GM18517 (cell line): ENCODE measurements around the gene SLC22A1.

Source experiments
- ATAC-seq: cut with Tn5 transposase; IDR thresholded peaks from one replicate; pipeline ENCODE4 v1.9.1; 2021; ENCODE audit warnings: mild to moderate bottlenecking, moderate library complexity; ENCODE audit not compliant: unreplicated experiment

Gene SLC22A1

DNA sequence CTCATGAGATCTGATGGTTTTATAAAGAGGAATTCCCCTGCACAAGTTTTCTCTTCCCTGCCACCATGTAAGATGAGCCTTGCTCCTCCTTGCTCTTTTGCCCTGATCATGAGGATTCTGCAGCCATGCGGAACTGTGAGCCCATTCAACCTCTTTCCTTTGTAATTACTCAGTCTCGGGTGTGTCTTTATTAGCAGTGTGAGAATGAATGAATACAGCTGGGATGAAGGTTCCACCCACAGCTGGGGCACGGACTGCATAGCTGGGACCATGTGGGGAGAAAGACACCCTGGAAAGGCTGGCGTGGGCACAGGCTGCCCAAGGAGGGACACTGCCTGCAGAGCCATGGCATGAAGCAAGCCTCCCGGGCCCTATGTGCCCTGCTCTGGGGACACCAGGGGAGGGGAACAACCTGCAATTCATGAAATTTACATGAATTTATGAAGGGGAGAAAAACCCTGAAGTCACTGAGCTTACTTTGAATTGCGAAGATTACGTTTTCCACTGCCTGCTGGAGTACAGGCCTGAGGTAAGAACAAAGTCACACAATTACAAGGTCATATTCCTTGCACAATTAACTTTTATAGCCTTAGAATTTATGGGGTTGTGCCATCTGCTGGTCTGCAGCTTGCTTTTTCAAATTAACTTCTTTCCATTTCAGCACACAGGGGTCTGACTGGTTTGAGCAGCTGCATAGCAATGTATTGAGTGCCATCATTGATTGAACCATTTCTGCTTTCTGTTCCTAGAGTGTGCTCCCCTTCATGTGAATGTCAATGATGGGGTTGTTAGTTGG lies 46.2 kb downstream of the SLC22A1 start:
- ATAC-seq = no peak

DNA sequence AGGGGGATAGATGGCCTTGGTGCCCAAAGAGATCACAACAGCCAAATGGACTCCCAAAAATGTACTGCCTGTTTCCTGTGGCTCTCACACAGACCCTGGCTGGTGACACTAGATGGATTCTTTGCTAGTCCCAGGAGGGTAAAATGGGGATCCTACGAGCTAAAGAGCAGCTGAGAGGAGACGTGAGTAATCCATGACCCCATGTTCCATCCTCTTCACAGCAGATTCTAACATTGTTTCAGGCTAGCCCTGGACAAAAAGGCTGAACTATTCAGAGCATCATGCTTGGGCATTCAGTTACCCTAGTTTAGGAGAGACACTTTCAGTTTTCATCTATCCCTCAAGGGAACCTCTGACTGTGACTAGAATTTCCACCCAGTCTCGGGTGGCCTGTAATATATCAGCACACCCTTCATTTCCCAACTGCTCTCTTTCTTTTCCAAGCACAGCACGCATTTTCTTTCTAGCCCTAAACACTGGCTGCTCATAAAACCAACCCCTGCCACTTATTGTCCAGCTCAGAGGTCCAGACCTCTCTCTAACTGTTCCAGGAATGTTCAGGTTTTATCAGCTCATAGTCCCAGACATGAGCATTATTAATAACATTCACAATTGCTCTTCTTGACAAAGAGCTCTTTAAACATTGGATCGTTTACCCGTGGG lies 48.5 kb downstream of the SLC22A1 start:
- ATAC-seq = no peak

DNA sequence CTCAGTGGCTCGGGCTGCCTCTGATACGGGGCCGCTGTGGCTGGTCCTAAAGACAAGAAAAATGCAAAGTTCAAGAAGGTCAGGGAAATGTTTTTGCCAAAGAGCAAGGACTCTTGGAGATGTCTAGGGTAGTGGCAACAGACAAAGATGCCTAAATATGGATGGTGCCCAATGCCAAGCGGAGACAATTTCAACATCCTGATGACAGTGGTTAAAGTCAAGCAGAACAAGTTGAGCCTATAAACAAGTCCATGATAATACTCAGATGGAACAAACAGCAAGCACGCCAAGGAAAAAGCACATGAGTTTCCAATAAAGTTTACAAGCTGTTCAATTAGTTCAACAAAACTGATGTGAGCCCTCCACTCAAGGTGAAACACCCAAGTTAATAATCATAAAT lies 51.1 kb downstream of the SLC22A1 start:
- no peak for ATAC-seq

DNA sequence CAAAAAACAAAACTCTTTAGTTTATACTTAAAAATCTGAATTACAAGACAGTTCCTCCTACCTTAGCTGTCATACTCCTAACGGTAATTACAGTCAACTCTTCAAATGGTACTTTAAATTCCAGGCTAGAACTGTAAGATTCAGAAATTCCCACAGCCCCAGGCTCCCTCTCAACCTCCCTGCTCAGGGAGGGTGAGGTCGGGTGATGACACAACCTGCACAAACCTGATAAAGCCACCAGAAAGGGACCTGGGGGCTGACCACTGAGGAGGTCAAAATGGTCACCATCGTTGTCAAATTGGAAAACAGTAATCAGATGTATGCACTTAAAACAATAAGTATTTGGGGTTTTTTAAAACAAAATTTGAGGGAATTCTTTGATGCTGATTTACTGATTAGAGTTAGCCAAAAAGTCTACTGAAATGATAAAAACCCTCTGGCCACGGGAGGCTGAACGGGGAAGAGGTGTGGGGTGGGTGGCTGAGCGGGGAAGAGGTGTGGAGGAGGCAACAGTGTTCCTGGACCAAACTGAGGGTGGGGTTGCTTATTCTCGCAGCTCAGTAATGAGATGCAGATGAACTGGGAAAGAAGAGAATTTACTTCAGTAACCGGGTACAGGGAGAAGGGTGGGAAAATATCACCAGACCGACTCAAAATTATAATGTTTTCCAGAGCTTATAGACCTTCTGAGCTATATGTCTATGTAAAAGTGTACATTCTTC lies 52.4 kb downstream of the SLC22A1 start:
- ATAC-seq = no peak

DNA sequence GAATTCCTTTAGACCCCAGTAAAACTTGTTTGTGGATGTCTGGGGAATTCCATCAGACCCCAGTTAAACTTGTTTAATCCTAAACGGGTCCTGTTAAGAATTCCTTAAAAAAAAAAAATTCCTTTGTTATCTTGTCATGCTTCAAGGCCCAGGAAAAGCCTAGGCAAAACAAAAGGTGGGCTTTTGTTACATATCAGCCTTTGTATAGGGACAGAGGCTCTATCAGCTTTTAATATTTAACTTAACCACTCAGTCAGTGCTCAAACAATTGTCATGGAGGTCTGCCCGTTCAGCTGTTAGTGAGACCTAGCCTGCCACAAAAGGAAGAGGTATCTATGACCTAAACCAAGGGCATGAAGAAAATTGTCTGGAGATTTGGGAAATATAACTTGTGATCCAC lies 53.1 kb downstream of the SLC22A1 start:
- ATAC-seq = no peak

DNA sequence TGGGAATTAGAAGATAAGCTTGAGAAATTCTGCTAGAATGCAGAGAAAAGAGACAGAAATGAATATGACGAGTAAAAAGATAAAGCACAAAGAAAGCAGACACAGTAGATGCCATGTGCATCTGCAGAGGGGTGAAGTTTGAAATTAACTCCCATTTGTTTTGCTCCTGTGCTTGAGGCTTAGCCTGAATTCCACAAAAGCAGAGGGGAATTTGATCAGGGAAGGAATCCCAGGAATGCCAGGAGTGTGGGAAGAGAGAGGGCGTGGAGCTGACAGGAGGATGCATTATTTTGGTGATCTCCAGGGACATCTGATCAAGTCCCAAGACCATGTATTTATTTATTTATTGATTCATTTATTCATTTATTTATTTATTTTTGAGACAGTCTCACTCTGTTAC lies 55.6 kb downstream of the SLC22A1 start:
- ATAC-seq = no peak

DNA sequence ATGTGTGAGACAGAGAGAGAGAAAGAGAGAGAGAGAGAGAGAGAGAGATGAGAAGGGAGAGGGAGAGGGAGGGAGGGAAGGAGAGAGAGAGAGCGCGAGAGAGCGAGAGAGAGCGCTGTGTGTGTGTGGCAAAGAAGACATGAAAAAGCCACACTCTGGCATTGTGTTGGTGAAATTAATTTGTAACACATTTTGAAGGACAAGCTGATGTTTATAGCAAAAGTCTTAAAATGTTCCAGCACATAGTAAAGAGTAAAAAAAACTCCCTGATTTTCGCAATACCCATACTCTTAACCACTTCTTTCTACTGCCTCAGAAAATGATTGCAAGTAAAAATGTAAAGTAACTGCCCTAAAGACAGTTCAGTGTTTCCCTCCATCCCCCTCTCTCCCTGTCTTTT lies 56.7 kb downstream of the SLC22A1 start:
- ATAC-seq = no peak

DNA sequence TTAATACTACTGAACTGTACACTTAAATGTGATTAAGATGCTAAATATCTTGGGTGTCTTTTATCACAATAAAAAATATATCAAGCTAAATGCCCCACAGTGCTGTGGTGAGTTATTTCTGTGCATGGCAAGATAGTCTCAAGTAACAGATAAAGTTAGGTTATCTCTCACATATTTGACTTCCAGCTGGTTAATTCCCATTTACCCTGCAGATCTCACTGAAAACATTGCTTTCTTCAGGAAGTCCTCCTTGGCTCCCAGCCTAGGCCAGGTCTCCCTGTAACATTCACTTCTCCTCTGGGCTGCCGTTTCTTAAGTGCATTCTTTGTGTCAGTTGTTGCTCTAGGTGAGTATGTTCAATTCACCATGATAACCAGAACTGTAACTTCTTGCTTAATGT lies 59.1 kb downstream of the SLC22A1 start:
- ATAC-seq = no peak

DNA sequence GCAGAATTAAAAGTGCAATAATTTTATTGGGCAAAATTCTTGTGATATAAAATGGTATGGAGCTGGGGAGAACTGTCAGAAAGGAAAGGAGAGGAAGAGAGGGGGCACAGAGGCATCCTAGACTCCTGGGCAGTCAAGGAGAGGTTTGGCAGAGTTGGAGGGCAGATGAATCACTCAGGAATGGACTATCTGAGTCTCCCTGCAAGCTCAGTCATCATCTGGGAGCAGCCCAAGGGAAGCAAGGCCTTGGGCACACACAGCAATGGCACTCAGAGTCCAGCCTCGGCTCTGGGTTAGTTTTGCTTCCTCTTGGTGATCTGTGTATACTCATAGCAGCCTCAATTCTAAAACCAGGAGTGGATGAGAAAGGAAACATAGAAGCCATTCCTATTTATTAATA lies 67.2 kb downstream of the SLC22A1 start:
- no peak for ATAC-seq

DNA sequence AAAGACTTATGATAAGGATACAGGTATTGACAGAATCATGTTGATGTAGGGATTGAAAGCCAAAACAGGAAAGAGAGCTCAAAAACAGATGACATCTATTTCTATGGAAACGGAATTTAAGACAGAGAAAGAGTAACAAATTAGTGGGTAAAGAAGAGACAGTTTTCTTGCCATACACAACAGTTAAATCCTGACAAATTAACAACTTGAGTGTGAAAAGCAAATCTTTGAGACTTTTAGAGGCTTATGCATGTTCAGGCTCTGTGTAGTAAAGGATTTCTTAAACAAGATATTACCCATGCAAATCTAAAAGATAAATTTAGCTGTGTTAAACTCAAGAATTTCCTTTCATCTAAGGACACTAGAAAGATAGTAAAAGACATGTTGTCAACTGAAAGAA lies 68.5 kb downstream of the SLC22A1 start:
- ATAC-seq = no peak

DNA sequence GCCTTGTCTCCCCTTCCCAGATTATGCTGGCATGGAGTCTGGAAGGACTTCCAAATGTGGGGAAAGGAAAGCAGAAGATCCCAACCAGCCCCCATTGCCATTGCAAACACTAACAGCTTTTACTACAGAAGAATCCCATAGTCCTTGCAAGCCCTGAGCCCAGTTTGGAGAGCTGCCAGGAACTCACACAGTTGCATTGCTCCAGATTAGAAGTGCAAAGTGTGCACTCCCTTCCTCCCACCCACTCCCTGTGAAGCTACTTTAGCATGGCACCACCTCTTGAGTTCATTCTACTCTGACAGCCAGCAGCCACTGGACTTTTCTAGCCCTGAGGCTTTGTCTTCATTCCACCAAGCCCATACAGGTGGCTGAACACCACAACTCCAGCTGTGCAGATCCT lies 69.4 kb downstream of the SLC22A1 start:
- ATAC-seq = no peak

DNA sequence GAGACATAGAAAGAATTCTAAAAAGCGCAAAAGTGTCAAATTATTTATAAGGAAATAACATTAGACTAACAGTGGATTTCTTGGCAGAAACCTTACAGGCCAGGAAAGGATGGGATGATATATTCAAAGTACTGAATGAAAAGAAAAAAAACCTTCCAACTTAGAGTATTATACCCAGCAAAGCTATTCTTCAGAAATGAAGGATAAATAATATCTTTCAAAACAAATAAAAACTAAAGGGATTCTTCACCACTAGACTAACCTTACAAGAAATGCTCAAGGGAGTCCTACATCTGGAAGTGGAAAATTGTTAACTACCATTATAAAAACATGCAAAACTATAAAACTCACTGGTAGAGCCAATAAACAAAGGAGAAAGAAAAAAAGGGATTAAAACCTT lies 71.2 kb downstream of the SLC22A1 start:
- ATAC-seq = no peak

DNA sequence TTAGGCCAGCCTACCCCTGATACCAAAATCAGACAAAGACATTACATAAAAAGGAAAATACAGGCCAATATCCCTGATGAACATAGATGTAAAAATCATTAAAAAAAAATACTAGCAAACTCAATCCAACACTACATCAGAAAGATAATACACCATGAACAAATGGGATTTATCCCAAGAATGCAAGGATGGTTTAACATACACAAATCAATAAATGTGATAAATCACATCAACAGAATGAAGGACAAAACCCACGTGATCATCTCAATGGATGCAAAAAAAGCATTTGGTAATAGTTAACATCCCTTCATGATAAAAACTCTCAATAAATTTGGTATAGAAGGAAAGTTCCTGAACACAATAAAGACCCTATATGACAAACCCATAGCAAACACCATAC lies 73.2 kb downstream of the SLC22A1 start:
- no peak for ATAC-seq

DNA sequence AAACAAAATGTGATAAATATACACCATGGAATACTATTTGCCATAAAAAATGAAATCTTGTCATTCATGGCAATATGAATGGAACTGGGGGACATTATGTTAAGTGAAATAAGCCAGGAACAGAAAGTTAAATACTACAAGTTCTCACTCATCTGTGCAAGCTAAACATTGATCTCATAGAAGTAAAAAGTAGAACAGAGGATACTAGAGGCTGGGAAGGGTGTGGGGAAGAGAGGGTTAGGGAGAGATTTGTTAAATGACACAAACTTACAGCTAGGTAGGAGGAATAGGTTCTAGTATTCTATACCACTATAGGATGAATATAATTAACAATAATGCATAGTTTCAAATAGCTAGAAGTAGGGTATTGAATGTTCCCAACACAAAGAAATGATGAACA lies 76.0 kb downstream of the SLC22A1 start:
- ATAC-seq = no peak

DNA sequence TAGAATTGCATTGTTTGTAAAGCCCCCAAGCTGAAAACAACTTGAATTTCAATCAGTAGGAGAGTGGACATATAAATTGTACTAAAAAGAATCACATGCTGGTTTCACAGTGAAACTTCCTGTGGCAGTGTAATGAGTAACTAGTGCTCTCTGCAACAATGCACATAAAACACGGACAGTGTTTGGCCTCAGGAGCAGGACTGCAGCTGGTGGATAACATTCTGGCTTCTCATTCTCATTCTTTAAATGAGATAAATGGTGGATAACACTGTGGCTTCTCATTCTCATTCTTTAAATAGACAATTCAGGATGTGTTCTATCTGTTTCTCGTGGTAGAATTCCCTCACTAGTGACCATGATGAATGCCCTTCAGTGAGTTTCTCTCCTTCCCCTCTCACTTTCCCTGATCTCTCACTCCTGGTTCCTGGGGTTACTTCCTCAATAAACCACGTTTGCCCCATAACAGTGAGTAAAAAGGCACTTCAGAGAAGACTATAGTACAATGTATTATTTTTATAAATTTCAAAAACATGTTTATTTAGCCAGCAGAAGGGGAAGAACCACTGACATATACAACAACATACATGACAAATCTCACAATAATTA lies 77.1 kb downstream of the SLC22A1 start:
- ATAC-seq = peak; percentile 88

DNA sequence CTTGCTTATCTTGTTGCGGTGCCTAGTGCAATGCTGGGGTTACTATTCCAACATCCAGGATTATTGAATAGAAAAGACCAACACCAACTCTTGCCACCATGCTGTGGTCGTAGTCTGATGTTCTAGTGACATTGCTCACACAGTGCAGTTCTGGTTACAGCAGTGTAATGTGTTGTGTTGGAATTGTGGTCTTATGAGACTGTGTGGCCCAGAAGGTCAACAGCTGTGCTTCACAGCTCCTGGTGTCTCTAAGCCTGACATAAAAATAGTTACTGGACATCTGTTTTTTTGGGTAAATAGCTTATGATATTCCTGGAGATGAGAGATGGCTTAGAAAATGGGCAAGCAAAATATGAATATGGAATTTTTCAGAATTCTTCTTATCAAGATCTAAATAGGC lies 79.4 kb downstream of the SLC22A1 start:
- ATAC-seq = no peak

DNA sequence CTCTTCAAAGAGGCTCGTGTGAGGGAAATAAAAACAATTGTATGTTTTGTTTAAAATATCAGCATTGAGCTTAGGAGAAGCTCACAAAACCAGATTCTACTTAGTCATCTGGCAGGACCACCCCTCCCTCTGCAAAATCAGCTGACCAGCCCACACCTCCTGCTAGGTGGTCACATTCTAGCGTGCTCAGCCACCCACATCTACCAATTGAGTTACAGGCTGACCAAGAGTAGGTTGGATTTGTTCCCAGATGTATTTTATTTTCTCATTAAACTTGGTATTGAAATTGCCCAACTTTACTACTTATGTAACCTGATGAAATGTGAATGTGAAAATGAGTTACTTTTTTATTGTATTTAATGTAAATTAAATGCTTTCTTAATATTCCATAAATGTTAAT lies 80.8 kb downstream of the SLC22A1 start:
- no peak for ATAC-seq

DNA sequence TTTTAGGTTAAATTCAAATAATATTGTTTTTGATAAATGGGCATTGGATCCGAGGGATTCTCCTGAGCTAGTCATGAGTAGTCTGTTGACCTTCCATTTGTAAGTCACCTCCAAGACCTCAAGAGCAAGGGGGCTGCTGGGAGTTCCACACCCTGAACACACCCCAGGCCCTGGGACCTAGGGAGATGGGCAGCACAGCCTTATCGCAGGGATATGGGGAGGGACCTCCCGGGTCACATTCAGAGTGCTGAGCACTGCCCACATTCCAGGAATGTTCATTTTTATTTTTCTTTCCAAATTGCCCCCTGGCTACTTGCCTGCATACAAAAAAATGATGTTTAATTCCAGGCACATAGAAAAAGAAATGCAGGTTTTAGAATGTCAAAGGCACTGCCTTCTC lies 81.5 kb downstream of the SLC22A1 start:
- no peak for ATAC-seq

DNA sequence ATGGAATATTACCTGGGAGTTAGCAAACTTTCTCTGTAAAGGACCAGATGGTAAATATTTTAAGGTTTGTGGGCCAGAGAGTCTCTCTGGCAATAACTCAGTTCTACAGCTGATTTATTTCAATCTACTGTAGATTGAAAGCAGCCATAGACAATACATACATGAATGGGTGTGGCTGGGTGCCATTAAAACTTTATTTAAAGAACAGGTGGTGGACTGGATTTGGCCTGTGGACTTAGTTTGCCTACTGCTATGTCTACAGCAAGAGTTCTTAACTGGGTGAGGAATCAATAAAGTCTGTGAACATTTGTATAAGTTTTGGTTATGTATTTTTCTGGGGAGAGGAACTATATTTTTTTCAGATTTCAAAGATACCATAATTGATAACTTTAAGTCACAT lies 81.9 kb downstream of the SLC22A1 start:
- no peak for ATAC-seq

DNA sequence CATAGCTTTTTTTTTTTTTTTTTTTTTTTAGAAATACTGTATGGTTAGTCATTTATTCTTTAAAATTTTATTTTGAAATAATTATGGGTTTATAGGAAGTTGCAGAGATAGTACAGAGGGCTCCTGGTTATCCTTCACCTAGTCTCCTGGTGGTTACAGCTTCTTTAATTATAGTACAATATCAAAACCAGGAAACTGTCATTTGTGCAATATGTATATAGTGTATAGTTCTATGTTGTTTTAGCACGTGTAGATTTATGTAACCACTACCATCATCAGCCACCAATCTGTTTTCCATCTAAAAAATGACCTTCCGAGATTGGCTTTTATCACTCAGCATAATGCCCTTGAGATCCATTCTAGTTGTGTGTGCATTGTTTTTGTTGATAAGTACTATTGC lies 82.3 kb downstream of the SLC22A1 start:
- ATAC-seq = no peak

DNA sequence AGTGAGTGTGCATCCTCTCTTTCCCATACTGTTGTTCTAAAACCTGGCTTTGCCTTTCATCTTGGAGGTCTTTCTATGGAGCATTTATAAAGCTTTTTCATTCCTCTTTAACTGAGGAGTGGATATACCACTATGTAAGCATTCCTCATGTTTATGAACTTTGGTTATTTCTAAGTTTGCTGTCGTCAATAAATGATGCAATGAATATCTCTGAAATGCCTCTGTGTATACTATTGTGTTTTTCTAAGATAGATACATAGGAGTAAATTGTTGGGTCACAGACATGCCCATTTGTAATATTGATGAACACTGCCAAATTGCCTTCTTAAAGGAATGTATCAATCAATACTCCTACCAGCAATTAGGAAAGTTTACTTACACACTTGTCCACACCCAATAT lies 83.1 kb downstream of the SLC22A1 start:
- no peak for ATAC-seq

DNA sequence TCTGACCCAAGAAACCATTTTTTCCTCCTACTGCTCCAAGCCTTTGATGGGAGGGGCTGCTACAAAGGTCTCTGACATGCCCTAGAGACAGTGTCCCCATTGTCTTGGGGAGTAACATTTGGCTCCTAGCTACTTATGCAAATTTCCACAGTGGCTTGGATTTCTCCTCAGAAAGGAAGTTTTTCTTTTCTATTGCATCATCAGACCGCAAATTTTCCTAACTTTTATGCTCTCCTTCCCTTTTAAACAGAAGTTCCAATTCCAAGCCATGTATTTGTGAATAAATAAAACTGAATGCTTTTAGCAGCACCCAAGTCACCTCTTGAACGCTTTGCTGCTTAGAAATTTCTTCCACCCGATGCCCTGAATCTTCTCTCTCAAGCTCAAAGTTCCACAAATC lies 86.0 kb downstream of the SLC22A1 start:
- no peak for ATAC-seq
